PC-3 (cell line): ENCODE results near the gene MEDAG.

Experiments
- CTCF ChIP-seq: fragments of 300-600 bp; sonication (generic); conservative IDR thresholded peaks from 2 replicates; pipeline ENCODE4 v1.5.1; 2017; ENCODE audit warnings: antibody characterized with exemption, low read depth, mild to moderate bottlenecking, low read length
- EZH2 ChIP-seq: fragments of 300-600 bp; sonication (generic); IDR thresholded peaks from one replicate; pipeline ENCODE4 v1.6.1; 2017; ENCODE audit warnings: antibody characterized with exemption, mild to moderate bottlenecking, low read length; ENCODE audit not compliant: unreplicated experiment

GRCh38 chr13:30857018-30857417 is 49.1 kb upstream of the MEDAG start:
- TF ChIP-seq CTCF (no peak), EZH2 (no peak)
